ENCODE data around the gene PLEKHJ1.
A peak's percentile ranks its signal among the peaks of the same experiment; 100 is the strongest.

The PLEKHJ1 gene

DNA sequence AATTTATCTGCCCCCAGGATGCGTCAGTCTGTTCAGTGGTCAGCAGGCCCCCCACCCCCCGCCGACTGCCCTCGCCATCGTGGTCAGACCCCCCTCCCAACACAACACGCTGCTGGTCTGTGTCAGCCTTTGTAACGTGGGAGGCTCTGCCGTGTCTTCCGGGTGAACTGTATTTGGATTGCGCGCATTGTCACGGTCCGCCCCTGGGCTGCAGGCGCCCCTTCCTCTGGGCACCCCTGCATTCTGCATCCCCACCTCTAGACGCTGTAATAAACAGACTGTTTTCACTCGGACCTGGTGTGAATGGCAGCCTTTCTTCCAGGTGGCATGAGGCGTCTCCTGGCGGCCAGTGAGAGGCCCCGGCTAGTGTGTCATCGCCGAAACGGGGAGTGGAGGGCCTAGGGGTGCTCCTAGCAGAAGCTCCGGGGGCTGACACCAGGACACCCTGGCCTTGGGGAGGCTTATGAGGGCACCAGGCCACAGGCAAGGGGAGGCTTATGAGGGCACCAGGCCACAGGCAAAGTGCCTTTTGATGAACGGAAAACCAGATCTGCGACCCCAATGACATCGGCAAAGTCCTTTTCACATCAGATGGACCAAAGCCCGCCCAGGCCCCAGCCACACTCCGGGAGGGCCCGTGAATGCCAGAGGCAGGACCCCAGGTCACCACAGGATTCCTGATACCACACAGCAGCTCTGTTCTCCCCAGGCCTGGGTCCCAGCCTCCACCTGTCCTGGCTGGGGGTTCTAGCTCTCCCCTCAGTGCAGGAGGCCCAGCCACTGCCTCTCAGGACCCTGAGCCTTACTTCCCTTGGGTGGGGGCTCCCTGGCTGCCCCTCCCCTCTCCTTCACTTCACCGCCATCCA, 3.6 kb downstream of the PLEKHJ1 start:
- DNase-seq (ENCODE audit: low read depth): no peak
- no peak overlapping the region for H3K4me3 ChIP-seq (ENCODE audit: low read depth, low read length)
- TF ChIP-seq, protein P1, sequence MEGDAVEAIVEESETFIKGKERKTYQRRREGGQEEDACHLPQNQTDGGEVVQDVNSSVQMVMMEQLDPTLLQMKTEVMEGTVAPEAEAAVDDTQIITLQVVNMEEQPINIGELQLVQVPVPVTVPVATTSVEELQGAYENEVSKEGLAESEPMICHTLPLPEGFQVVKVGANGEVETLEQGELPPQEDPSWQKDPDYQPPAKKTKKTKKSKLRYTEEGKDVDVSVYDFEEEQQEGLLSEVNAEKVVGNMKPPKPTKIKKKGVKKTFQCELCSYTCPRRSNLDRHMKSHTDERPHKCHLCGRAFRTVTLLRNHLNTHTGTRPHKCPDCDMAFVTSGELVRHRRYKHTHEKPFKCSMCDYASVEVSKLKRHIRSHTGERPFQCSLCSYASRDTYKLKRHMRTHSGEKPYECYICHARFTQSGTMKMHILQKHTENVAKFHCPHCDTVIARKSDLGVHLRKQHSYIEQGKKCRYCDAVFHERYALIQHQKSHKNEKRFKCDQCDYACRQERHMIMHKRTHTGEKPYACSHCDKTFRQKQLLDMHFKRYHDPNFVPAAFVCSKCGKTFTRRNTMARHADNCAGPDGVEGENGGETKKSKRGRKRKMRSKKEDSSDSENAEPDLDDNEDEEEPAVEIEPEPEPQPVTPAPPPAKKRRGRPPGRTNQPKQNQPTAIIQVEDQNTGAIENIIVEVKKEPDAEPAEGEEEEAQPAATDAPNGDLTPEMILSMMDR (IDR thresholded peaks at IDR 0.05; ENCODE audit: insufficient read depth, low read depth, low read length, missing control alignments): no peak

DNA sequence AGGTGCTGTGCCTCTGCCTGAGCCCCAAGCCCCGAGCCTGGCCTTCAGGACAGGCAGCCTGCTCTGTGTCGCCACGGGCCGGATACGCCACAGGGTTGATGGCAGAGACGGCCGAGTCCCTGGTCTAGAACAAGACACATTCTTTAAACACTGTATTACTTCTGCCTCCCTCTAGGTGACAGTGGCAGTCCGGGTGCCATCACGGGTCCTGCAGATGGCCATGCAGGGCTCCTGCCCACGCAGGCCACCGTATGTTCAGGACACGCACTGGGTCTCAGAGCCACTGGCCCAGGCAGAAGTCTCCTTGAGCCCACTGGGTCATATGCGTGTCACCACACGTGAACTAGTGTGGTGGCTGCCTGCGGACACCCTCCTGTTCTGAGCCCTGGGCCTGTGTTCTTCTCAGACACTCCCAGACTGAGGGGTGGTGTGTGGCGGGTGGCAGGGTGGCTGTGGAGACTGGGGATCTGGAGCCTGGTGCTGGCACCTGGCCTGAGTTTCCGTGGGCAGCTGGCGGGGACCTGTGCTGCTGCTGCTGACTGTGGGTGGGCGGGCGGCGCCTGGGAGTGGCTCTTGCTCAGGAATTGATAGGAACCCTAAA, 4.4 kb downstream of the PLEKHJ1 start:
- TF ChIP-seq, protein P1 (IDR thresholded peaks at IDR 0.05; ENCODE audit: insufficient read depth, low read depth, low read length, missing control alignments): peak; percentile 13
- peak; percentile 37 for DNase-seq (ENCODE audit: low read depth)
- H3K4me3 ChIP-seq (ENCODE audit: low read depth, low read length): no peak overlapping the region

DNA sequence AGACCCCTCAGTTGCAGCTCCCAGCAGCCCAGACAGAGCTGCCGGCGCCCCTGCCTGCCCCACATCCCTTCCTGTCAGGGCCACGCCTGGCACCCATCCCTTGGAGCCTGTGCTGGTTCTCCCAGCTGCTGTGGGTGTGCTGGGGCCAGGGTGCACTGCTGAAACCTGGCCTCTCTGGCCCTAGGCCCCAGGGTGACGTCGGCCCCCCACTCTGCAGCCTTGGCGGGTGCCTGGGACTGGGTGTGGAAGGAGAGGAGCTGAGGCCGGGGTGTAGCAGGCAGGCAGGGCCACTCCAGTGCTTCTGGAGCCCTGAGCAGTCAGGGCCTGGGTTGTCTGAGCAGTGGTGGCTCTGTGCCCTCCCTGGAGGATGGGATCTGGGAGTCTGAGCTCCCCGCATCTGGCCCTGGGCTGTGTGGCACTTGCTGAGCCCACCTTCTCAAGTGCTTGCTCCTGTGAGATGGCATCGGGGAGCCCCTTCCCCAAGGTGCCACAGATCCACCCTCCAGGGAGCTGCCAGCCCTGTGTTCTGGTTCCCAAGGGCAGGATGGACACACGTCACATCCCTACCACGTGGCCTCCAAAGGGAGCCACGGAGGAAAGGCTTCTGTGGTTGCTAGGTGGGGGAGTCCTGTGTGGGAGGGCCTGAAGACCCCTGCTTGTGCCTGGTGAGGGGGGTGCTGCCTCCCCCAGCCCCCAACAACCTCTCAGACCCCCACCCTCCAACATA, 5.2 kb downstream of the PLEKHJ1 start:
- TF ChIP-seq, protein P1 (IDR thresholded peaks at IDR 0.05; ENCODE audit: insufficient read depth, low read depth, low read length, missing control alignments): no peak
- no peak for DNase-seq (ENCODE audit: low read depth)
- no peak overlapping the region for H3K4me3 ChIP-seq (ENCODE audit: low read depth, low read length)

- TF ChIP-seq, protein P1 (IDR thresholded peaks at IDR 0.05; ENCODE audit: insufficient read depth, low read depth, low read length, missing control alignments): no peak
- no peak for DNase-seq (ENCODE audit: low read depth)
- no peak overlapping the region for H3K4me3 ChIP-seq (ENCODE audit: low read depth, low read length)
Measured at GRCh38 chr19:2230033-2230531, 6.0 kb downstream of the PLEKHJ1 start.

- DNase-seq (ENCODE audit: low read depth): no peak
- no peak overlapping the region for H3K4me3 ChIP-seq (ENCODE audit: low read depth, low read length)
- TF ChIP-seq, protein P1 (IDR thresholded peaks at IDR 0.05; ENCODE audit: insufficient read depth, low read depth, low read length, missing control alignments): no peak
Measured at GRCh38 chr19:2229103-2230032, 6.8 kb downstream of the PLEKHJ1 start.
